K562 (cell line): ENCODE data around the gene NCAPD2. TPM values are rescaled to one million over a fixed set of nuclear protein-coding genes. Genes with fewer than 3 reads are reported as not detected.

ENCODE experiments used
- FOSL1 ChIP-seq: fragments of 200-800 bp; sonication (Bioruptor generic); conservative IDR thresholded peaks from 2 replicates; pipeline ENCODE4 v1.6.1; 2016; ENCODE audit warnings: missing genetic modification characterization, missing compliant biosample characterization
- GABPA ChIP-seq: fragments of 200-800 bp; sonication (Bioruptor generic); conservative IDR thresholded peaks from 2 replicates; pipeline ENCODE4 v1.6.1; 2016; ENCODE audit warnings: low read depth, missing genetic modification characterization, missing compliant biosample characterization
- HDAC1 ChIP-seq, 2 experiments: fragments of 450-650 bp; IDR thresholded peaks; 2 replicates each; pipeline ENCODE4 v1.6.1; 2016 to 2017; ENCODE audit warnings: inconsistent platforms in 1 of 2, mild to moderate bottlenecking in 1 of 2, moderate library complexity in 1 of 2
- HNRNPK ChIP-seq: fragments of 200-400 bp; formaldehyde crosslinking; IDR thresholded peaks from one replicate; pipeline ENCODE4 v1.6.1; 2018; ENCODE audit warnings: mild to moderate bottlenecking, low read depth, low read length; ENCODE audit not compliant: poor library complexity, severe bottlenecking
- HNRNPLL ChIP-seq: fragments of 200-400 bp; formaldehyde crosslinking; IDR thresholded peaks from 2 replicates; pipeline ENCODE4 v1.6.1; 2017; ENCODE audit warnings: low read length, low read depth, mild to moderate bottlenecking; ENCODE audit not compliant: poor library complexity, severe bottlenecking
- JUN ChIP-seq, 2 experiments: sonication (generic) in 1 of 2; formaldehyde crosslinking in 1 of 2; IDR thresholded peaks; 2 replicates each; pipeline versions ENCODE4 v1.6.1 to v1.8.0; 2012 to 2022; ENCODE audit warnings: borderline replicate concordance in 2 of 2, mild to moderate bottlenecking in 2 of 2, improper control_type of control experiment in 1 of 2, low read depth in 1 of 2, low read length in 1 of 2, missing genetic modification reagents in 1 of 2
- JUNB ChIP-seq: fragments of 450-650 bp; formaldehyde crosslinking; conservative IDR thresholded peaks from 2 replicates; pipeline ENCODE4 v1.4.0; 2020; ENCODE audit warnings: mild to moderate bottlenecking
- NFIC ChIP-seq: fragments of 450-650 bp; IDR thresholded peaks from 2 replicates; pipeline ENCODE4 v1.6.1; 2017; ENCODE audit warnings: mild to moderate bottlenecking, inconsistent platforms
- RAD21 ChIP-seq, 2 experiments: fragments of 250-450 bp in 1 of 2; fragments of 450-650 bp in 1 of 2; sonication (Bioruptor Pico) in 1 of 2; formaldehyde crosslinking in 1 of 2; IDR thresholded peaks in 1 of 2; conservative IDR thresholded peaks in 1 of 2; 2 replicates each; pipeline versions ENCODE4 v1.4.0 to v1.8.0; 2020 to 2022; ENCODE audit warnings: mild to moderate bottlenecking in 2 of 2, moderate library complexity in 1 of 2
- RBM22 ChIP-seq: fragments of 200-400 bp; formaldehyde crosslinking; IDR thresholded peaks from 2 replicates; pipeline ENCODE4 v1.6.1; 2018; ENCODE audit warnings: low read length, low read depth; ENCODE audit not compliant: poor library complexity, severe bottlenecking
- SP1 ChIP-seq: sonication (generic); formaldehyde crosslinking; IDR thresholded peaks from 2 replicates; pipeline ENCODE4 v1.8.1; 2022; ENCODE audit warnings: mild to moderate bottlenecking, missing genetic modification reagents
- polyA plus RNA-seq, 8 experiments: library from polyadenylated mRNA; depleted of rRNA in 4 of 8; stranded (reverse) in 5 of 8; unstranded in 3 of 8; fragments of >200 nt; fragmentation: Nextera tagmentation in 2 of 8; fragmentation: Illumina TruSeq in 1 of 8; extraction: Ambion mirVana in 2 of 8; extraction: Trizol in 1 of 8; gene quantifications; 2 replicates each; pipeline versions ENCODE4 v1.2.1 to v1.2.3, GENCODE V29; 2011 to 2014; ENCODE audit warnings: inconsistent platforms in 1 of 8, missing spikeins in 1 of 8
- total RNA-seq, 7 experiments: library from RNA; depleted of rRNA in 6 of 7; stranded (reverse); fragments of >200 nt in 6 of 7; fragmentation: Illumina TruSeq in 2 of 7; extraction: Trizol in 2 of 7; gene quantifications; 2 replicates each; pipeline versions ENCODE4 v1.2.1 to v1.2.3, GENCODE V29; 2011 to 2021; ENCODE audit warnings: low replicate concordance in 1 of 7
- TF ChIP-seq, protein P1 (sequence below): sonication (generic); formaldehyde crosslinking; IDR thresholded peaks from 2 replicates; pipeline ENCODE4 v1.8.1; 2023; ENCODE audit warnings: mild to moderate bottlenecking, missing genetic modification reagents
- TF ChIP-seq, protein P2 (sequence below), 2 experiments: fragments of 450-650 bp in 1 of 2; sonication (generic) in 1 of 2; formaldehyde crosslinking in 1 of 2; IDR thresholded peaks; 2 replicates each; pipeline versions ENCODE4 v1.7.1 to v1.9.0; 2016 to 2022; ENCODE audit warnings: inconsistent platforms in 1 of 2, mild to moderate bottlenecking in 1 of 2, missing genetic modification reagents in 1 of 2

The NCAPD2 gene
- total and polyA plus RNA-seq, 9 of the 15 experiments (the other 6 are each of a cell fraction or from before 2014, with no cell fraction given), result 16.9 to 93.7 (median 68.3) TPM

DNA sequence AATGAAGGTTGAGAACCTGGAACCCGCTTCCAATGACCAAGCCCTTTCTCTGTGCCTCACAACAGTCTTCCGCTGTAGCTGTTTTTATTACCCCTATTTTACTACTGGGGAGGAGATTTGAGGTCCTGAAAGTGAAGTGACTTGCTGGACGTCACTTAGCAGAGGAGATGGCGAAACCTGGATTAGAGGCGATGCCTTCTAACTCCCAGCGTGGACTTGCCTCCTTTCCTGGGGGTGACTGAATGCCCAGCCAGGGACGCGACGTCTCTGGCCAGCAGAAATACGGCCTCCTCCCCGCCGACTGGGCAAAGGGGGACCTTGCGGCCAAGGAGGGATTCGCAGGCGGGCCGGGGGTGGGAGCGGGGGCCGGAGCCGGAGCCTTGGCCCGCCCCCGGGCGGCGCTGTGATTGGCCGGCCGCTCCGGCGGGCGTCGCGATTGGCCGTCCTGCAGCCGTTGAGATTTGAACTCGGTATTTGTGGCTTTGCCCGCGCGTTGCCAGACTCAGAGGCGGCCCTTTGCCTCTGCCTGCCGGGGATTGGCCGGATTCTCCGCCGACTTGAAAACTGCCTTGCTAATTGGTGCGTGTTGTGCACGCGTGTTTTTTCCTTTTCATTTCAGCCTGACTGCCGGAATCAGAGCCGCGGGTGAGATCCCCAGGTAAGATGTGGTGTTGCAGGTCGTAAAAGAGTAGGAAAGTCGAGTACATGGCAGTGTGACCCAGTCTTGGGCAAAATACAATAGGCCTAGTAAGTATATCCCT, at the start of gene NCAPD2 (continued):
- 0 out of 2 replicates have a peak, but pooled peaks have one; percentile 5 for TF ChIP-seq JUN (IDR thresholded peaks at IDR 0.05; ENCODE audit: borderline replicate concordance, low read depth, low read length)
- TF ChIP-seq JUN (CRISPR knock-in tag; IDR thresholded peaks at IDR 0.05; ENCODE audit: borderline replicate concordance), result no peak
- 0 out of 2 replicates have a peak, but pooled peaks have one; percentile 11 for TF ChIP-seq SP1 (CRISPR knock-in tag)
- no peak for TF ChIP-seq HNRNPLL
- peak; percentile 91 for TF ChIP-seq GABPA (tag)
- TF ChIP-seq NFIC, result peak; percentile 73
- TF ChIP-seq, protein P1, sequence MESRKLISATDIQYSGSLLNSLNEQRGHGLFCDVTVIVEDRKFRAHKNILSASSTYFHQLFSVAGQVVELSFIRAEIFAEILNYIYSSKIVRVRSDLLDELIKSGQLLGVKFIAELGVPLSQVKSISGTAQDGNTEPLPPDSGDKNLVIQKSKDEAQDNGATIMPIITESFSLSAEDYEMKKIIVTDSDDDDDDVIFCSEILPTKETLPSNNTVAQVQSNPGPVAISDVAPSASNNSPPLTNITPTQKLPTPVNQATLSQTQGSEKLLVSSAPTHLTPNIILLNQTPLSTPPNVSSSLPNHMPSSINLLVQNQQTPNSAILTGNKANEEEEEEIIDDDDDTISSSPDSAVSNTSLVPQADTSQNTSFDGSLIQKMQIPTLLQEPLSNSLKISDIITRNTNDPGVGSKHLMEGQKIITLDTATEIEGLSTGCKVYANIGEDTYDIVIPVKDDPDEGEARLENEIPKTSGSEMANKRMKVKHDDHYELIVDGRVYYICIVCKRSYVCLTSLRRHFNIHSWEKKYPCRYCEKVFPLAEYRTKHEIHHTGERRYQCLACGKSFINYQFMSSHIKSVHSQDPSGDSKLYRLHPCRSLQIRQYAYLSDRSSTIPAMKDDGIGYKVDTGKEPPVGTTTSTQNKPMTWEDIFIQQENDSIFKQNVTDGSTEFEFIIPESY (CRISPR knock-in tag), result no peak; the same call in 1 of the 2 replicates
- no peak for TF ChIP-seq JUNB (CRISPR knock-in tag)
- TF ChIP-seq RBM22, result no peak
- TF ChIP-seq, protein P2, sequence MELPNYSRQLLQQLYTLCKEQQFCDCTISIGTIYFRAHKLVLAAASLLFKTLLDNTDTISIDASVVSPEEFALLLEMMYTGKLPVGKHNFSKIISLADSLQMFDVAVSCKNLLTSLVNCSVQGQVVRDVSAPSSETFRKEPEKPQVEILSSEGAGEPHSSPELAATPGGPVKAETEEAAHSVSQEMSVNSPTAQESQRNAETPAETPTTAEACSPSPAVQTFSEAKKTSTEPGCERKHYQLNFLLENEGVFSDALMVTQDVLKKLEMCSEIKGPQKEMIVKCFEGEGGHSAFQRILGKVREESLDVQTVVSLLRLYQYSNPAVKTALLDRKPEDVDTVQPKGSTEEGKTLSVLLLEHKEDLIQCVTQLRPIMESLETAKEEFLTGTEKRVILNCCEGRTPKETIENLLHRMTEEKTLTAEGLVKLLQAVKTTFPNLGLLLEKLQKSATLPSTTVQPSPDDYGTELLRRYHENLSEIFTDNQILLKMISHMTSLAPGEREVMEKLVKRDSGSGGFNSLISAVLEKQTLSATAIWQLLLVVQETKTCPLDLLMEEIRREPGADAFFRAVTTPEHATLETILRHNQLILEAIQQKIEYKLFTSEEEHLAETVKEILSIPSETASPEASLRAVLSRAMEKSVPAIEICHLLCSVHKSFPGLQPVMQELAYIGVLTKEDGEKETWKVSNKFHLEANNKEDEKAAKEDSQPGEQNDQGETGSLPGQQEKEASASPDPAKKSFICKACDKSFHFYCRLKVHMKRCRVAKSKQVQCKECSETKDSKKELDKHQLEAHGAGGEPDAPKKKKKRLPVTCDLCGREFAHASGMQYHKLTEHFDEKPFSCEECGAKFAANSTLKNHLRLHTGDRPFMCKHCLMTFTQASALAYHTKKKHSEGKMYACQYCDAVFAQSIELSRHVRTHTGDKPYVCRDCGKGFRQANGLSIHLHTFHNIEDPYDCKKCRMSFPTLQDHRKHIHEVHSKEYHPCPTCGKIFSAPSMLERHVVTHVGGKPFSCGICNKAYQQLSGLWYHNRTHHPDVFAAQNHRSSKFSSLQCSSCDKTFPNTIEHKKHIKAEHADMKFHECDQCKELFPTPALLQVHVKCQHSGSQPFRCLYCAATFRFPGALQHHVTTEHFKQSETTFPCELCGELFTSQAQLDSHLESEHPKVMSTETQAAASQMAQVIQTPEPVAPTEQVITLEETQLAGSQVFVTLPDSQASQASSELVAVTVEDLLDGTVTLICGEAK (IDR thresholded peaks at IDR 0.05), result no peak
- TF ChIP-seq, protein P2 (CRISPR knock-in tag; IDR thresholded peaks at IDR 0.05), result no peak
- no peak for TF ChIP-seq HNRNPK
- TF ChIP-seq RAD21 (CRISPR knock-in tag; conservative IDR thresholded peaks at IDR 0.05 in 1 of 2, IDR thresholded peaks at IDR 0.05 in 1 of 2), result no peak
- no peak for TF ChIP-seq FOSL1 (tag)
- TF ChIP-seq HDAC1 (IDR thresholded peaks at IDR 0.05), result peak; percentile 30 to 73; a peak in 2 of 4 replicates
